Skeletal muscle tissue (tissue), 4 donors: ENCODE measurements around the gene NPM3. TPM values are rescaled to one million over a fixed set of nuclear protein-coding genes. Genes with fewer than 3 reads are reported as not detected.
A peak's percentile ranks its signal among the peaks of the same experiment; 100 is the strongest.

ENCODE experiments used
- H3K27ac ChIP-seq: one replicate; pipeline ENCODE4 v1.7.0; 2013; ENCODE audit warnings: mild to moderate bottlenecking, low read depth, low read length, inconsistent platforms
- H3K27me3 ChIP-seq, 3 donors: one replicate each; pipeline ENCODE4 v1.7.0; 2013; ENCODE audit warnings: low read length in 3 of 3; ENCODE audit not compliant: control insufficient read depth in 3 of 3, insufficient read depth in 3 of 3
- H3K36me3 ChIP-seq, 3 donors: one replicate each; pipeline ENCODE4 v1.7.0; 2013; ENCODE audit warnings: low read length in 3 of 3; ENCODE audit not compliant: control insufficient read depth in 3 of 3, insufficient read depth in 3 of 3
- H3K4me1 ChIP-seq, 3 donors: one replicate each; pipeline ENCODE4 v1.7.0; 2013; ENCODE audit warnings: low read length in 3 of 3, mild to moderate bottlenecking in 3 of 3; ENCODE audit not compliant: control insufficient read depth in 3 of 3, insufficient read depth in 3 of 3
- H3K4me3 ChIP-seq, 3 donors: one replicate each; pipeline ENCODE4 v1.7.0; 2013; ENCODE audit warnings: low read length in 3 of 3
- H3K9ac ChIP-seq, 3 donors: one replicate each; pipeline ENCODE4 v1.7.0; 2013; ENCODE audit warnings: low read length in 3 of 3, mild to moderate bottlenecking in 3 of 3, moderate library complexity in 2 of 3, low read depth in 1 of 3
- H3K9me3 ChIP-seq, 3 donors: one replicate each; pipeline ENCODE4 v1.7.0; 2013; ENCODE audit warnings: low read length in 3 of 3; ENCODE audit not compliant: control insufficient read depth in 3 of 3
- total RNA-seq: library from RNA; depleted of rRNA; stranded (reverse); fragments of >200 nt; gene quantifications from one replicate; pipeline ENCODE4 v1.2.3, GENCODE V29; 2014
- donor health status: Osteomylitis.

Gene NPM3
- total RNA-seq, 1 donor from 2014 or later = 62.6 TPM

DNA sequence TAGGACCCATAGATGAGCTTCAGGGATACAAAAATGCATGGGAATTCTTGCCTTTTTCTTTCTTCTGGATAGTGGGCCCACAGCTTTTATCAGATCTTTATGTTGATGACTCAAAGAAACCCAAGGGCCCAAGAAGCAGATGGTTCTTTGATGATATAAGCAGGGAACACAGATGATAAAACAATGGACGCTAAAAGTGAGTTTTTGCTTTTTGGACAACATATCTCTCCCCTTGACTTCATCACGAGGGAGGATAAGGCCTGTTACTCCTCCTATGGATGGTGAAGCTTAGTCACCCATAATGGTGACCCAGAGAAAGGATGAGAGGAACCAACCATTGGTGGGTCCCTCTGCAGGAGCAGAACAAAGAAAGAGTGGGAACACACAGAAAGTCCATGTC lies 41.5 kb upstream of the NPM3 start:
- H3K4me3 ChIP-seq = no peak overlapping the region
- no peak overlapping the region for H3K27ac ChIP-seq
- no peaks in the 10 kb centered on the region for H3K27me3 ChIP-seq
- H3K9ac ChIP-seq = no peak overlapping the region
- H3K9me3 ChIP-seq = no peaks in the 10 kb centered on the region
- H3K36me3 ChIP-seq = peaks cover 5 to 11% (median 8%) of the 10 kb centered on the region in 3 donors
- peaks cover 0 to 1% (median under 1%) of the 10 kb centered on the region in 3 donors for H3K4me1 ChIP-seq

DNA sequence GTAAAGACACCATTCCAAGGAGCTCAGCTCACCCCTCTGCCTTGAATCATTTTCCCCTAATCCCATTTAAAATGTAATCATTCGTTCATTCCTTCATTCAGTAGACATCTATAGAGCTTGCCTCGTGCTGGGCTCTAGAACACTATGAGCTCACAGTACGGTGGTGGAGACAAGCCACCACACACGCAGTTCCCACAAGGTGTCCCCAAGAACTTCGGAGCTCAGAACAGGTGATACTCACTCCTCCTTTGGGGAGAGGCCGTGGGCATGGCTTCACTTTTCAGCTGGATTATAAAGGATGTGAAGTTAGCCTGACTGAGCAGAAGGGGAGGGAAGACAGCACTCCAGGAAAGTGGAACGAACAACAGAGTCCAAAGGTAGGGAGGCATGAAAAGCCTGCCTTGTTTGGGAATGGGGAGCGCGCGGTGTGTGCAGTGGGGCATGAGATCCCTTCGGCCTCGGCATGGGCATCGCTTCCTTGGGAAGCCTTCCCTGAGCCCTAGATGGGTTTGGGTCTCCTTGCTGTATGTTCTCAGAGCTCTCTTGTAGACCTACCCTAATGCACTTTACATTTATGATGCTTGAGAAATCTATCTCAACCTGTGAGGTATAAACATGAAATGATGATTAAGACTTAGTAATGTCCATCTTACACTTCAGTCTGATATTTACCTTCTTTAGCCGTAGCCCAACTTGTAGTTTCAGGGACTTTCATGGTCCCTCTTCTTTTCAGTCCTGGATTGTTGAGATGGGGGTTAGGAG lies 35.8 kb upstream of the NPM3 start:
- H3K4me3 ChIP-seq = peak overlapping the region; percentile 98 to 99 (median 98)
- H3K36me3 ChIP-seq = peaks cover 0 to 2% (median 2%) of the 10 kb centered on the region in 3 donors
- H3K27me3 ChIP-seq = no peaks in the 10 kb centered on the region
- peak overlapping the region; percentile 94 to 97 (median 95) for H3K9ac ChIP-seq
- peaks cover 14 to 27% (median 25%) of the 10 kb centered on the region in 3 donors for H3K4me1 ChIP-seq
- H3K9me3 ChIP-seq = no peaks in the 10 kb centered on the region
- peak overlapping the region; percentile 90 for H3K27ac ChIP-seq

DNA sequence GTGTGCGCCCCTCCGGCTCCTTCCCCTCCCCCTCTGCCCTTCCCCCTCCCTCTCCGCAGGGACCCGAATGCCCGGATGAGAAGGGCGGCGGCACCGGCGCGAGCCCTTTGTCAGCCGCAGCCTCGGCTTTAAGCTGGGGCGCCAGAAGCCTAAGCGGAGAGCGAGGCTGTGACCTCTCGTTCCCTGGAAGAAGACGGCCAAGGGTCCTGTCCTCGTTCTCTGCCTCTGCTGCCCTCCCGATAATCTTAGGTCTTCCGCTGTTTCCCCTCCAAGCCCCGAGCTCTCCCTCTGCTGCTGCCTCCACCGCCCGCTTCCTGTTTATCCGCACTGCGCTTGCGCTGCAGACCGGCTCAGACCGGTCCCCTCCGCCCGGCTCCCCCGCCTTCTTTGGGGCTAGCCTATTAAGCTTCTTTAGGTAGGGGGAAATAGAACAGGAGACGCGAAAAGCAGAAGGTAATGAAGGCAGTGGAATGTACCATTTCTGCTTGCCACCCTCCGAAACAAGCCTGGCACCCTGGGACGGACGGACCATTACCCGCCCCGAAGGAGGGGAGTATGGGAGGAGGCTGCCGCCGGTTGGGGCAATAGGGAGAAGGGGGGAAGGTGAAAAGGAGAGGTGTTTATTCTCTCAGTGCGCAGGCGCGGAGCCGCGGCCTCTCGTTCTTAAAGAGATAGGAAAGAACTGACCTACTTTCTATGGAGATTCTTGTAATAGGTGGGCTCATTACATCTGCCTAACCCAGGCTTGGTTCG lies 35.0 kb upstream of the NPM3 start, which contains the start of gene OGA:
Gene OGA, minus strand, starts transcription at position 326 of the 753 bp plus-strand sequence. CDS start 422 bp downstream, outside the sequence.
- Histone ChIP-seq H3K9me3 (no peaks in the 10 kb centered on the region), H3K4me1 (peaks cover 17 to 29% (median 27%) of the 10 kb centered on the region in 3 donors), H3K27ac (peak within 1 kb of the TSS; percentile 90), H3K4me3 (peak within 1 kb of the TSS; percentile 98 to 99 (median 98)), H3K9ac (peak within 1 kb of the TSS; percentile 95 to 99 (median 97)), H3K36me3 (peaks cover 0 to 2% (median 2%) of the 10 kb centered on the region in 3 donors), H3K27me3 (no peaks in the 10 kb centered on the region)

DNA sequence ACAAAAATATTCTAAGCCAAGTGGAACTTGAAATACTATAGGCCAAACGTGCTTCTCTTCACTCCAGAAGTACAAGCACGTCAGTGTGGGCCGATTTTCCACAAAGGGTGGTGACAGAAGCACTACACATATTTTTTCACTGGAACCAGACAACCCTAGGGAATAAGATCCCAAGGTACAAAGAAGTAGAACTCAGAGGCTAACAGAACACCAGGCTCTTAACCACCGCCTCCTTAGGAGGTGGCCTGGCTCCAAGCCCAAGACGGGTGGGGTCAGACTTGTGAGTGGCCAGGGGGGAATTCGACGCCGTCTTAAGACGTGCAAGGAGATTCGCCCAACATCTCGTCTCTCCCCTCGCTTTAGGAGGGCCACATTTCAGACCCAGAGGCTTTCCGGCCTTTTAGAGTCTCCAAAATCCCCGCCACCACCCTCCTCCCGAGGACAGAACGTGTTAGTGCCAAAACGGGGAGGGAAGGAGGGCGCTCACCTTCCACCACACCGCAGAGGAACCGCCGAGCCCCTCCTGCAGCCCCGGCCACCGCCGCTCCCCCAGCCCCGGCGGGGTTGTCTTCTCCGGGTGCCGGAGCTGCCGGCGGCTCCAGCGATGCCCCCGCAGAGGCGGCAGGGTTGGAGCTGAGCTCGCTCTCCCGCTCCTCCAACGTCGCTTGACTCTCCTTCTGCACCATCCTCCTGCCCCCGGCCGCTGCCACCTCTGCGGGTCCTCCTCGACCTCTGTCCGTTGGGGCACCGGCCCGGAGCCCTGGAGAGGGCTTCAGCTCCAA lies 34.3 kb upstream of the NPM3 start:
- Histone ChIP-seq H3K27me3 (no peaks in the 10 kb centered on the region), H3K36me3 (peaks cover 0 to 5% (median 3%) of the 10 kb centered on the region in 3 donors), H3K9me3 (no peaks in the 10 kb centered on the region), H3K27ac (peak overlapping the region; percentile 90), H3K9ac (peak overlapping the region; percentile 95 to 99 (median 97)), H3K4me3 (peak overlapping the region; percentile 98 to 99 (median 98)), H3K4me1 (peaks cover 17 to 29% (median 29%) of the 10 kb centered on the region in 3 donors)

DNA sequence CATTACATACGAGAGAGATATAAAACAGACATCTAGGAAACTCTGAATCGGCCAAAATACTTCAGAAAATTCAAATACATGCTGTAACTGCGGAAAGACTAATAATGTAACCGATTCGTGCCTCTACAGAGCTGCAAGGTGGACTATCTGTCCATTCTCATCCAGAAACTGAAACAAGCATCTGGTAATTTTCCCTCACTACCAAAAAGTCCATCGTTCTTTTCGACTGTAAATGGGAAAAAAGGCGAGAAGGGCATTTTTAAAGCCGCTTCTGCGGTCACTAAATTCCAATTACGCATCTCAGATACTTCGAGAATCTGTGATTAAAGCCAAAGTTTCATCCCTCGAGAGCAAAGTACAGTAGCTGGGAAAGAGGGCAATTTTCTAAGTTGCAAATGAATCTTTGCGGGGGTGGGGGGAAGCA lies 33.7 kb upstream of the NPM3 start:
- Histone ChIP-seq H3K4me3 (peak overlapping the region; percentile 98 to 99 (median 98)), H3K27me3 (no peaks in the 10 kb centered on the region), H3K36me3 (peaks cover 0 to 6% (median 5%) of the 10 kb centered on the region in 3 donors), H3K27ac (peak overlapping the region; percentile 90), H3K9me3 (no peaks in the 10 kb centered on the region), H3K4me1 (peaks cover 17 to 34% (median 29%) of the 10 kb centered on the region in 3 donors), H3K9ac (peak overlapping the region; percentile 95 to 99 (median 97))

DNA sequence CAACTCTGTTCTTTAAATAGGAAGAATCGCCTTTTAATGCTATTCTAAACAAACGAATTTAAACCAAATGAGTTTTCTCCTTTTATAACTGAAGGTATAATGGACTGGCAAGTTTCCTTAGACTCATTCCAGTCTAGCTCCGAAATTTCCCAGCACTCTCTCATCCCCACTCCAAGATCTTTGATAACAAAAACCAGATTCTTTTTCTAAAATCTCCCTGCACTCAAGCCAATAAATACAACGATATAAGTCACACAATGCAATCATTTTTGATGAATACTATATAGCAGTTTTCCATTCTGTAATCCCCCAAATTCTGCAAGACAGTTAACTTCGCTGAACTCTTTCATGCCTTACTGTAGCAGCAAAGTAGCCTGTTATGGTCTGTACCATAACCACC lies 33.1 kb upstream of the NPM3 start:
- Histone ChIP-seq H3K4me1 (peaks cover 17 to 37% (median 29%) of the 10 kb centered on the region in 3 donors), H3K27ac (no peak overlapping the region)

DNA sequence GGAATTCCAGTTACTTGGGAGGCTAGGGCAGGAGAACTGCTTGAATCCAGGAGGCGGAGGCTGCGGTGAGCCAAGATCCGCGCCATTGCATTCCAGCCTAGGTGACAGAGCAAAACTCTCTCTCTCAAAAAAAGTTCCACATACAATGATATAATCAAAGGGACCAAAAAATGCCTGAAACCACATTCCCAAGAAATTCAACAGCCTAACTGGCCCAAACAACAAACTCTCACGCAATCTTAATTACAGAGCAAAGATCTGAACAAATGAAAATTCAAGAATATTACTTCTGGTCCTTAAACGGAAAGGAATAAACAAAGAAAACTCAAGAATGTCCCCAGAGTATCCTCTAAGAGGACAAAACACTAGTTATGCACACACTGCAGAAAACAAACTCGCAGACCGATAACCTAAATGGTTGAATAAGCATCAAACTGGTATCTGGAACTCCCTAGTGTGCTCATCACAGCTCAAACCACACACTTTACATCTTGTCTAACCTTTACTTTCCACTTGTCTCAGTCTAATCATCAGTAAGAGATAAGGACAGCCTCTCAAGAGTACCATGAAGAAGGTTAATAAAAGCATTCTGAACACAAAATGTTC lies 31.3 kb upstream of the NPM3 start:
- no peak overlapping the region for H3K27ac ChIP-seq
- peak overlapping the region in 1 of 3 donors; percentile 17 for H3K9ac ChIP-seq
- peaks cover 8 to 11% (median 9%) of the 10 kb centered on the region in 3 donors for H3K36me3 ChIP-seq
- peak overlapping the region; percentile 44 to 98 (median 58) for H3K4me3 ChIP-seq
- H3K9me3 ChIP-seq = no peaks in the 10 kb centered on the region
- no peaks in the 10 kb centered on the region for H3K27me3 ChIP-seq
- peaks cover 17 to 36% (median 27%) of the 10 kb centered on the region in 3 donors for H3K4me1 ChIP-seq

More for the DNA sequence above, 33.1 kb upstream of the NPM3 start:
- no peaks in the 10 kb centered on the region for H3K9me3 ChIP-seq
- H3K9ac ChIP-seq = peak overlapping the region; percentile 95 to 99 (median 97)
- H3K4me3 ChIP-seq = peak overlapping the region; percentile 98 to 99 (median 98)
- H3K36me3 ChIP-seq = peaks cover 0 to 7% (median 6%) of the 10 kb centered on the region in 3 donors
- H3K27me3 ChIP-seq = no peaks in the 10 kb centered on the region

DNA sequence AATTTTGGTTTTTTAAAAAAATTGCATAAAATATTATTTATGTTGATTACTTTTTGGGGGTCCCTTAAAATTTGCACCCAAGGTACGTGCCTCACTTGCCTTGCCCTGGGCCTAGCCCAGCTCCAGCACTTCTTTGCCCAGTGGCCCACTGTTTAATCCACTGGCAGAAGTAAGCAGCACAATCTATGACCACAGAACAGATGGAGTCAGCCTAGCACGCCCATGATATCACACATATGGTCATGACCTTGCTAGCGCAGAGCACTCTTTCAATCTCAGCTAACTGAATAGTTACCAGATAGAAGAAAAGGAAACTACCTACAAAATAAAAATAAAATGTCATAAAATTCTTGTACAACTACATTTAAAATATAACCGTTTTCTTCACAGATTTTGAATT lies 29.4 kb upstream of the NPM3 start:
- no peaks in the 10 kb centered on the region for H3K27me3 ChIP-seq
- H3K9ac ChIP-seq = no peak overlapping the region
- H3K9me3 ChIP-seq = no peaks in the 10 kb centered on the region
- no peak overlapping the region for H3K4me3 ChIP-seq
- no peak overlapping the region for H3K27ac ChIP-seq
- H3K4me1 ChIP-seq = peaks cover 10 to 26% (median 12%) of the 10 kb centered on the region in 3 donors
- peaks cover 15 to 26% (median 17%) of the 10 kb centered on the region in 3 donors for H3K36me3 ChIP-seq

DNA sequence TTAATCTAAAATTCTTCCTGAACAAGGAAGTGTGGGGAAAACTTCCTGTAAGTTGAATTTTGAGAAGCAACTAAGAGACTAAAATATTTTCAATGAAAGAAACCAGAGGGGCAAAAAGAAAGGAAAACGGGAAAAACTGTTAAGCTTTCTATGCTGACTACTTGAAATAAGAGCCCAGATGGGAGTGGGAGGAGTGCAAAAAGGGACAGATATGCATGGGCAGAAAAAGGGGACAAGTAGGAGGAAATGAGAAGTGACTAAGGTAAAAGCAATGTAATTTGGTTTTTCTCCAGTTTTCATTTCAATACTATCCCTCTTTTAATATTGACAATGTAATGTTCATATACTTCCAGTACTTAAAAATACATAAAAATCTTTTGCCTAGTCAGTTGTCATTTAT lies 23.9 kb upstream of the NPM3 start:
- H3K4me1 ChIP-seq = peaks cover 0 to 4% (median 0%) of the 10 kb centered on the region in 3 donors
- H3K9ac ChIP-seq = no peak overlapping the region
- no peaks in the 10 kb centered on the region for H3K9me3 ChIP-seq
- no peak overlapping the region for H3K27ac ChIP-seq
- no peak overlapping the region for H3K4me3 ChIP-seq
- H3K27me3 ChIP-seq = no peaks in the 10 kb centered on the region
- H3K36me3 ChIP-seq = peaks cover 33 to 67% (median 52%) of the 10 kb centered on the region in 3 donors
